HepG2 (cell line): ENCODE results near the gene SH3GL2. TPM values are rescaled to one million over a fixed set of nuclear protein-coding genes. Genes with fewer than 3 reads are reported as not detected.

Experiments used
- ATAC-seq: fragments of 200-7000 bp; cut with Tn5 transposase; 3 replicates; pipeline ENCODE4 v1.9.1; 2020; ENCODE audit warnings: mild to moderate bottlenecking, moderate library complexity
- BruUV-seq: library from RNA; stranded (reverse); fragments of 400-500 nt; replicated peaks from 2 replicates; lab custom pipeline; 2021; lab: Mats Ljungman, UMichigan
- CTCF ChIA-PET: fragments of 300-600 bp; formaldehyde crosslinking; extraction: SDS; loops from one replicate; lab custom pipeline; 2021; ENCODE audit warnings: low total read pairs, inconsistent platforms, low intra/inter-chr PET ratio; lab: Yijun Ruan, JAX
- POLR2A ChIA-PET: fragments of 350-600 bp; sonication (Branson Sonifier 250); formaldehyde crosslinking; loops from one replicate; lab custom pipeline; 2020; ENCODE audit warnings: antibody characterized with exemption, inconsistent platforms; lab: Yijun Ruan, JAX
- DNase-seq: peaks from one replicate; pipeline ENCODE4 v3.0.0-alpha.2; 2015; ENCODE audit warnings: low spot score
- FAIRE-seq: peaks from 3 replicates; lab custom pipeline; 2011; peaks lifted over from hg19 to GRCh38; lab: Jason Lieb, UNC
- H2AFZ ChIP-seq: one replicate; pipeline ENCODE4 v1.6.1; 2011; ENCODE audit warnings: low read length, inconsistent platforms
- H3K27ac ChIP-seq: fragments of 300-600 bp; 3 replicates; pipeline ENCODE4 v1.8.0; 2011; ENCODE audit warnings: mixed run types, mild to moderate bottlenecking, mixed read lengths, low read length, inconsistent platforms; ENCODE audit not compliant: insufficient read depth; ENCODE audit errors: extremely low read length
- H3K27me3 ChIP-seq, 2 experiments: fragments of 200-600 bp in 1 of 2; 2 replicates in 1 of 2; 3 replicates in 1 of 2; pipeline versions ENCODE4 v1.6.0 to v1.8.0; 2011; ENCODE audit warnings: low read length in 2 of 2, mild to moderate bottlenecking in 2 of 2, moderate library complexity in 2 of 2, inconsistent platforms in 1 of 2; ENCODE audit not compliant: insufficient read depth in 2 of 2, control insufficient read depth in 1 of 2
- H3K36me3 ChIP-seq, 2 experiments: fragments of 200-600 bp in 1 of 2; replicated peaks in 1 of 2; 2 replicates in 1 of 2; 3 replicates in 1 of 2; pipeline versions ENCODE4 v1.5.1 to v1.8.0; 2011; ENCODE audit warnings: low read length in 2 of 2, inconsistent platforms in 1 of 2; ENCODE audit not compliant: insufficient read depth in 2 of 2, control insufficient read depth in 1 of 2
- H3K4me1 ChIP-seq: 2 replicates; pipeline ENCODE4 v1.5.1; 2012; ENCODE audit warnings: low read length, inconsistent platforms; ENCODE audit not compliant: insufficient read depth
- H3K4me2 ChIP-seq: 2 replicates; pipeline ENCODE4 v1.6.0; 2011; ENCODE audit warnings: low read depth, low read length, inconsistent platforms
- H3K4me3 ChIP-seq, 3 experiments: fragments of 200-600 bp in 1 of 3; sonication (generic), shearing (Covaris generic) in 1 of 3; replicated peaks in 1 of 3; 2 replicates each; pipeline ENCODE4 v1.5.1; 2011 to 2016; ENCODE audit warnings: low read length in 3 of 3, inconsistent platforms in 2 of 3, low read depth in 2 of 3, mild to moderate bottlenecking in 2 of 3, control low read depth in 1 of 3, mixed read lengths in 1 of 3; ENCODE audit not compliant: insufficient read depth in 1 of 3
- H3K79me2 ChIP-seq: one replicate; pipeline ENCODE4 v1.6.1; 2011; ENCODE audit warnings: low read length, inconsistent platforms; ENCODE audit not compliant: insufficient read depth
- H3K9ac ChIP-seq: 2 replicates; pipeline ENCODE4 v1.6.0; 2011; ENCODE audit warnings: mild to moderate bottlenecking, low read depth, low read length, inconsistent platforms; ENCODE audit not compliant: insufficient read depth
- H3K9me3 ChIP-seq: 2 replicates; pipeline ENCODE4 v1.5.1; 2012; ENCODE audit warnings: mild to moderate bottlenecking, low read length
- H4K20me1 ChIP-seq: 2 replicates; pipeline ENCODE4 v1.6.0; 2011; ENCODE audit warnings: inconsistent platforms, mild to moderate bottlenecking, low read length, moderate library complexity; ENCODE audit not compliant: insufficient read depth
- CCDC6 ChIP-seq: sonication (generic); formaldehyde crosslinking; IDR thresholded peaks from 2 replicates; pipeline ENCODE4 v1.8.1; 2022; ENCODE audit warnings: mild to moderate bottlenecking, missing genetic modification reagents, moderate library complexity
- DNMT3B ChIP-seq: conservative IDR thresholded peaks from 2 replicates; pipeline ENCODE4 v1.6.1; 2016; ENCODE audit warnings: missing biosample characterization, control low read depth
- KDM5B ChIP-seq: sonication (generic); formaldehyde crosslinking; IDR thresholded peaks from 2 replicates; pipeline ENCODE4 v1.4.0; 2020; ENCODE audit warnings: missing genetic modification reagents, mild to moderate bottlenecking, borderline replicate concordance
- SMAD3 ChIP-seq: sonication (generic); formaldehyde crosslinking; IDR thresholded peaks from 2 replicates; pipeline ENCODE4 v1.4.0; 2020; ENCODE audit warnings: missing genetic modification reagents
- SNAI1 ChIP-seq: sonication (generic); formaldehyde crosslinking; IDR thresholded peaks from 2 replicates; pipeline ENCODE4 v1.5.0; 2020; ENCODE audit warnings: mild to moderate bottlenecking, missing genetic modification reagents, borderline replicate concordance
- SUZ12 ChIP-seq: fragments of 150-350 bp; IDR thresholded peaks from 2 replicates; pipeline ENCODE4 v1.6.1; 2014; ENCODE audit warnings: low read depth, low read length
- TBX3 ChIP-seq: fragments of 450-650 bp; IDR thresholded peaks from 2 replicates; pipeline ENCODE4 v1.6.1; 2017; ENCODE audit warnings: antibody characterized with exemption, mild to moderate bottlenecking, inconsistent platforms, borderline replicate concordance
- ZC3H4 ChIP-seq: sonication (generic); formaldehyde crosslinking; IDR thresholded peaks from 2 replicates; pipeline ENCODE4 v1.4.0; 2020; ENCODE audit warnings: missing genetic modification reagents, borderline replicate concordance
- ZNF101 ChIP-seq: sonication (generic); formaldehyde crosslinking; IDR thresholded peaks from 2 replicates; pipeline ENCODE4 v1.4.0; 2020; ENCODE audit warnings: mild to moderate bottlenecking, low read depth, missing genetic modification reagents, borderline replicate concordance
- ZNF543 ChIP-seq: sonication (generic); formaldehyde crosslinking; IDR thresholded peaks from 2 replicates; pipeline ENCODE4 v1.4.0; 2020; ENCODE audit warnings: mild to moderate bottlenecking, missing genetic modification reagents
- ZNF746 ChIP-seq: sonication (generic); formaldehyde crosslinking; IDR thresholded peaks from 2 replicates; pipeline ENCODE4 v1.8.0; 2022; ENCODE audit warnings: mild to moderate bottlenecking, missing genetic modification reagents
- ZNF75D ChIP-seq: sonication (generic); formaldehyde crosslinking; IDR thresholded peaks from 2 replicates; pipeline ENCODE4 v1.8.1; 2023; ENCODE audit warnings: missing genetic modification reagents, mild to moderate bottlenecking, borderline replicate concordance
- WGBS: methylation state at CpG from one replicate; pipeline ENCODE4 v1.1.6; 2017; ENCODE audit warnings: low lambda C conversion rate; 5-methylcytosine and 5-hydroxymethylcytosine counted together
- in situ Hi-C: cut with HindIII; loops from 2 replicates; pipeline ENCODE4 v1.10.0; 2017; ENCODE audit warnings: low pct_unique_long_range_greater_than_20kb; ENCODE audit not compliant: extremely low pct_ligation_motif_present
- intact Hi-C: fragments of 100-400 bp; cut with micrococcal nuclease; formaldehyde crosslinking; loops from one replicate; pipeline ENCODE4 v1.10.0; 2022; ENCODE audit not compliant: unreplicated experiment
- polyA plus RNA-seq, 8 experiments: library from polyadenylated mRNA; depleted of rRNA in 3 of 8; stranded (reverse) in 7 of 8; unstranded in 1 of 8; fragments of >200 nt; fragmentation: Illumina TruSeq in 4 of 8; extraction: Trizol in 4 of 8; gene quantifications; 2 replicates each; pipeline versions ENCODE4 v1.2.1 to v1.2.3, GENCODE V29; 2011 to 2016; ENCODE audit warnings: low read depth in 4 of 8, missing spikeins in 1 of 8, mixed read lengths in 1 of 8; ENCODE audit not compliant: insufficient read depth in 1 of 8
- total RNA-seq, 5 experiments: library from RNA; depleted of rRNA; stranded (reverse); fragments of >200 nt; fragmentation: Illumina TruSeq; extraction: Trizol; gene quantifications; 2 replicates each; pipeline ENCODE4 v1.2.3, GENCODE V29; 2016; ENCODE audit warnings: low read depth in 1 of 5
- TF ChIP-seq, protein P1 (sequence below): sonication (generic); formaldehyde crosslinking; IDR thresholded peaks from 2 replicates; pipeline ENCODE4 v1.4.0; 2020; ENCODE audit warnings: missing genetic modification reagents; ENCODE audit errors: not compliant biosample characterization
- TF ChIP-seq, protein P2 (sequence below): sonication (generic); formaldehyde crosslinking; IDR thresholded peaks from 2 replicates; pipeline ENCODE4 v1.5.0; 2020; ENCODE audit warnings: mild to moderate bottlenecking, missing genetic modification reagents
- TF ChIP-seq, protein P3 (sequence below): sonication (generic); formaldehyde crosslinking; IDR thresholded peaks from 2 replicates; pipeline ENCODE4 v1.9.0; 2021; ENCODE audit warnings: missing genetic modification reagents, borderline replicate concordance

Gene SH3GL2
- total and polyA plus RNA-seq, 2 of the 13 experiments (the other 11 are each of a cell fraction or from before 2014, with no cell fraction given) = 0.04 TPM; not detected in 1

DNA sequence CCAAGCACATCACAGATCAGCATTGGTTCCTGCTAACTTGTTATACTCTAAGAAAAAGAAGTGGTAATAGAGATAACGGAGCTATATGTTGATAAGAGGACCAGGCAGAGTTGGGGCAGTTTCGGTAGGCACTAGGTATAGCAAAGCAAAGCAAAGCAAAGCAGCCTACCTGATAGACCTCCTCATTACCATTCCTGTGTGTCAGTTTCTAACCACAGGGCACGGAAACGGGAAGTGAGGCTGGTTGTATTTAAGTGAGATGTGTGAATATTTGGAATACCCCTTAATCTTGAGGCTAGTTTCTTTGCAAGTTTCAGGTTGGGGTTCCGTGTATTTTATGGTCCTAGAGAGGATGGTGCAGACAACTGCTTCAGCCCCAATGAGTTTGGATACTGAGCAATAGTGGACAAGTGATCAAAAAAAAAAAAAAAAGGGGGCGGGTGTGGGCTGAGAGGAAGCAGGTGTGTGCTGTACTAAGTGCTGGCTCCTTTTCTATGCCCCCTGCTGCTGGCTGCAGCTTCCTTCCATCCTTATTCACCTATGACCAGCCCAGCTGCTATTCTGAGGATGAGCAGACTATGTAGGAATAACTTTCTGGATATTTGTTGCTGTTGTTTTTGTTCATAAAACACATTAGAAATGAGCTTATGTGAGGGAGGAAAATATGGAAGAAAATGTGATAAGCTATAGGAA lies 183.3 kb downstream of the SH3GL2 start:
- BruUV-seq = no TSS peak
- no peaks in the 10 kb centered on the region; a peak in 1 of 5 replicates for H3K27me3 ChIP-seq
- intact Hi-C loops (no loop called here), in situ Hi-C loops (no loop called here)
- no peaks in the 10 kb centered on the region for H3K79me2 ChIP-seq
- no peaks in the 10 kb centered on the region for H4K20me1 ChIP-seq
- POLR2A ChIA-PET = no interaction called here
- H2AFZ ChIP-seq = no peak overlapping the region
- CTCF ChIA-PET = no interaction called here
- DNase-seq (no peak), ATAC-seq (no peak), FAIRE-seq (no peak)
- 2% methylated on average over 6 of the region's 6 CpGs for WGBS
- H3K4me2 ChIP-seq = no peak overlapping the region
- H3K4me1 ChIP-seq = no peaks in the 10 kb centered on the region
- no peak overlapping the region for H3K27ac ChIP-seq
- no peaks in the 10 kb centered on the region for H3K36me3 ChIP-seq
- H3K4me3 ChIP-seq = no peak overlapping the region
- no peak overlapping the region for H3K9ac ChIP-seq
- H3K9me3 ChIP-seq = no peaks in the 10 kb centered on the region
- TF ChIP-seq ZNF75D (no peak), SUZ12 (no peak), ZNF746 (CRISPR knock-in tag) (no peak), SMAD3 (no peak), ZNF543 (CRISPR knock-in tag) (no peak), ZNF101 (no peak), SNAI1 (no peak), ZC3H4 (no peak), KDM5B (CRISPR knock-in tag) (no peak), TBX3 (no peak), DNMT3B (CRISPR knock-in tag) (no peak), CCDC6 (CRISPR knock-in tag) (no peak)
- TF ChIP-seq, protein P1, sequence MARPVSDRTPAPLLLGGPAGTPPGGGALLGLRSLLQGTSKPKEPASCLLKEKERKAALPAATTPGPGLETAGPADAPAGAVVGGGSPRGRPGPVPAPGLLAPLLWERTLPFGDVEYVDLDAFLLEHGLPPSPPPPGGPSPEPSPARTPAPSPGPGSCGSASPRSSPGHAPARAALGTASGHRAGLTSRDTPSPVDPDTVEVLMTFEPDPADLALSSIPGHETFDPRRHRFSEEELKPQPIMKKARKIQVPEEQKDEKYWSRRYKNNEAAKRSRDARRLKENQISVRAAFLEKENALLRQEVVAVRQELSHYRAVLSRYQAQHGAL (CRISPR knock-in tag) = no peak
- TF ChIP-seq, protein P2, sequence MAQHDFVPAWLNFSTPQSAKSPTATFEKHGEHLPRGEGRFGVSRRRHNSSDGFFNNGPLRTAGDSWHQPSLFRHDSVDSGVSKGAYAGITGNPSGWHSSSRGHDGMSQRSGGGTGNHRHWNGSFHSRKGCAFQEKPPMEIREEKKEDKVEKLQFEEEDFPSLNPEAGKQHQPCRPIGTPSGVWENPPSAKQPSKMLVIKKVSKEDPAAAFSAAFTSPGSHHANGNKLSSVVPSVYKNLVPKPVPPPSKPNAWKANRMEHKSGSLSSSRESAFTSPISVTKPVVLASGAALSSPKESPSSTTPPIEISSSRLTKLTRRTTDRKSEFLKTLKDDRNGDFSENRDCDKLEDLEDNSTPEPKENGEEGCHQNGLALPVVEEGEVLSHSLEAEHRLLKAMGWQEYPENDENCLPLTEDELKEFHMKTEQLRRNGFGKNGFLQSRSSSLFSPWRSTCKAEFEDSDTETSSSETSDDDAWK (CRISPR knock-in tag) = no peak
- TF ChIP-seq, protein P3, sequence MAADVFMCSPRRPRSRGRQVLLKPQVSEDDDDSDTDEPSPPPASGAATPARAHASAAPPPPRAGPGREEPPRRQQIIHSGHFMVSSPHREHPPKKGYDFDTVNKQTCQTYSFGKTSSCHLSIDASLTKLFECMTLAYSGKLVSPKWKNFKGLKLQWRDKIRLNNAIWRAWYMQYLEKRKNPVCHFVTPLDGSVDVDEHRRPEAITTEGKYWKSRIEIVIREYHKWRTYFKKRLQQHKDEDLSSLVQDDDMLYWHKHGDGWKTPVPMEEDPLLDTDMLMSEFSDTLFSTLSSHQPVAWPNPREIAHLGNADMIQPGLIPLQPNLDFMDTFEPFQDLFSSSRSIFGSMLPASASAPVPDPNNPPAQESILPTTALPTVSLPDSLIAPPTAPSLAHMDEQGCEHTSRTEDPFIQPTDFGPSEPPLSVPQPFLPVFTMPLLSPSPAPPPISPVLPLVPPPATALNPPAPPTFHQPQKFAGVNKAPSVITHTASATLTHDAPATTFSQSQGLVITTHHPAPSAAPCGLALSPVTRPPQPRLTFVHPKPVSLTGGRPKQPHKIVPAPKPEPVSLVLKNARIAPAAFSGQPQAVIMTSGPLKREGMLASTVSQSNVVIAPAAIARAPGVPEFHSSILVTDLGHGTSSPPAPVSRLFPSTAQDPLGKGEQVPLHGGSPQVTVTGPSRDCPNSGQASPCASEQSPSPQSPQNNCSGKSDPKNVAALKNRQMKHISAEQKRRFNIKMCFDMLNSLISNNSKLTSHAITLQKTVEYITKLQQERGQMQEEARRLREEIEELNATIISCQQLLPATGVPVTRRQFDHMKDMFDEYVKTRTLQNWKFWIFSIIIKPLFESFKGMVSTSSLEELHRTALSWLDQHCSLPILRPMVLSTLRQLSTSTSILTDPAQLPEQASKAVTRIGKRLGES (CRISPR knock-in tag) = no peak
